ENCODE data around the gene URM1.

Gene URM1

GRCh38 chr9:128385496-128386460 is 14.6 kb downstream of the URM1 start:
- DNase-seq (ENCODE audit: low spot score) = no peak

DNA sequence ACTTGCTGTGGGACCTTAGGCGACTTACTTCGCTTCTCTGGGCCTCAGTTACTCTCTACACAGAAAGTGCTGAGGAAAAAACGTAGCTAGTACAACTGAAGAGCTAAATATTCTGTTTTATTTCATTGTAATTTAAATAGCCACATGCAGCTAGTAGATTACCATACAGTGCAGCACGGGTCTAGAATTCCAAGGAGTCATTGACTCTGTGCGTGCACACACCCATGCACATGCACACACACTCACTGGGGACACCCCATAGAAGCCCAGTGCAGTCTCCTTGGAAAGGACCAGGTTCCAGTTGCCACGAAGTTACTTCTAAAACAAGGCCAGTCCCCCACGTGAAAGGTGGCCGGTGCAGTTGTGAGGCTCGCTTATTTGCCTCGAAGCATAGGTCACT is 17.0 kb downstream of the URM1 start:
- no peak for DNase-seq (ENCODE audit: low spot score)

GRCh38 chr9:128389395-128390149 is 18.4 kb downstream of the URM1 start:
- no peak for DNase-seq (ENCODE audit: low spot score)

GRCh38 chr9:128390150-128390812 is 19.1 kb downstream of the URM1 start:
- DNase-seq (ENCODE audit: low spot score) = no peak

- DNase-seq (ENCODE audit: low spot score) = no peak
Observed at GRCh38 chr9:128390813-128391711, 19.9 kb downstream of the URM1 start.

GRCh38 chr9:128391956-128392301 is 20.8 kb downstream of the URM1 start:
- no peak for DNase-seq (ENCODE audit: low spot score)

DNA sequence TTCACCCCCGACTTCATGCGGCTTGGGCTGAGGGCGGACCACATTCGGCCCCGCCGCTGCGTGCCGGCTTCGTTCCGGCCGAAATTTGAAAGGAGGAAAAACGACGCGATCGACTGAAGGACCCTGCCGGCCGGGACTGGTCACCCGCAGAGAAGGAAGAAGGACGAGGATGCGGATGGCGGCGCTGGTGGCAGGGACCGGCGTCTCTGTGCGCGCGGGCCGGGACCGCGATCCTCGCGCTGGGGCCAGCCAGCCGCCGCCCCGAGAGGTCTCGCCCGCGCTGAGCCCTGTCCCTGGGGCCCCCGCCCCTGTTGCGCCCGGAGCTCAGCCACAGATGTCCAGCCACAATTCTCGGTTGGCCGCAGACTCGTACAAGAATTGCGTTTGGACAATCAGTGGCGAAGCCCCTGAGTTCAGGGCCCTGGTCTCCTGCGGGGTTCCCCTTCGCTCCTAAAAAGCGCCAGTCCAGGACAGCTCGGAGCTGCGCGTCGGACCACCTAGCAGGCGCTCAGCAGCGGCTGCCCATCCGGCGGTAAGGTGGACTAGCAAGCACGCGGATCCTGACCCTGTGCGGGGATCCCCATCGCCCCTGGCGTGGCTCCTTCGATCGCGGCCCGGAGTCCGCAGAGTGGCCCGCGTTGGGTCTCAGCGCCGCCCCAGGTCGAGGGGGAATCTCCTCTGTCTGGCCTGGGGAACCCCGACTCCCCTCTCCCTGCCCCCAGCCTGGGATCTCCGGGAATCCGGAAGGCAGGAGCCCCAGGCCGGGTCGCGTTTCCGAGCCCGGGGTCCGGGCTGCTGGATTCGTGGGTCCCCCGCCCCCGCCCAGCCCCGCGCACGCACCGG is 21.3 kb downstream of the URM1 start:
- no peak for DNase-seq (ENCODE audit: low spot score)

GRCh38 chr9:128393145-128393775 is 22.1 kb downstream of the URM1 start:
- DNase-seq (ENCODE audit: low spot score) = no peak

GRCh38 chr9:128393970-128394369 is 22.8 kb downstream of the URM1 start:
- DNase-seq (ENCODE audit: low spot score) = no peak

DNA sequence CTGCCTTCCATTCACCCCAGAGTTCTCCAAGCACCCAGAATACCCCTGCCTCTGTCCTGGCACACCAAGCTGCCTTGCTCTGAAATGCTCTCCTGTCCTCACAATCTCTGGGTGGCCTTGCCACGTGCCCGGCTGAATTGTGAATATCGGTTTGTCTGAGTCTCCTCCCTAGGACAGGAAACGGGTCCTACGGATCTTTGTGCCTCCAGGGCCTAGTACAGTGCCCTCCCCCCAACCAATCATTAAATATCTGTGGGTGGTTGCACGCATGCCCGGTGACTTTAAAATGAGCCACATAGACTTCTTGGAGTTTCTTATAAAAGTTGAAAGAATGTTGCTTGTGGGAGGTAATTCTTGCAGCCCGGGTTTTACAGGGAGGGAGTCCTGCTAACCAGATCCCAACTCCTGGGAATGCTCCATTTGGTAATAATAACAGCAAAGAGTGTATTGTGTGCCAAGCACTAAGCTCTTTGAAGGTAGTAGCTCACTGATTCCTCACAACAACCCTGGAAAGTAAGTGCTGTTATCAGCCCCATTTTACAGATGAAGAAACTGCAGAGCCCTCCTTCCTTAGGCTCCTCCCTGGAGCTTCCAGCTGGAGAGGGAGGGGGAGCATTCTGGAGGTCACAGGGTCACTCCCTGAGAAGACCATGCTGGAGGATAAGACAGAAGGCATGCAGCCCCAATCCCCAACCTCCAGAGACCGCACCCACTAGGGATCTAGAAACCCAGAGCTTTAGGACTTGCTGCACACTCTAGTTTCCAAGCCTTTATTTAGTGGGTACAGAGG is 23.4 kb downstream of the URM1 start:
- DNase-seq (ENCODE audit: low spot score) = no peak

DNA sequence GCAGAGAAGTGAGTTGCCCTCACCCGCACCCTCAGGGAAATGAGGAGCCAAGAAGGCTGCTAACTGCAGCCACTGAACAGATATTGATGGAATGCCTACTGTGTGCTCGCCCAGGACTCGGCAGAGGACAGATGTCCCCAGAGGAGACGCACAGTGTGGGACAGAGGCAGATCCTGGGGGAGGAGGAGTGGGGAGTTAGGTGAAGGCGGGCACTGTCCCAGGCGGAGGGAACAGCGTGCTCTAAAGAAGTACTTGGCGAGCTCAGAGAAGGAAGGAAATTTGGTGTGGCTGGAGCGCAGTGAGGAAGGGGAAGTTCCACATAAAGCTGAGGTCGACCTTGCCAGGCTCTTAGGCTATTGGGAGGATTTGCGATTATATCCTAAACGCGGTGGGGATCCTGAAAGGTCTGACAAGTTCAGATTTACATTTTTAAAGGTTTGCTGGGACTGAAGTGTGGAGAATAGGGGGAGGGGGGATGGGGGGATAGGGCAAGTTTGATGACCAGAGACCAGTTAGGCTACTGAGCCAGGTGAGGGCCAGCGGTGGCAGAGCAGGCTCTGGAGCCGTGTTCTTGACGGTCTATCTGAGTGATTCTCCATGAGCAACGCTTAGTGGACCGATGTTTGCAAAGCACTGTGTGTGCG is 25.9 kb downstream of the URM1 start:
- DNase-seq (ENCODE audit: low spot score) = no peak

DNA sequence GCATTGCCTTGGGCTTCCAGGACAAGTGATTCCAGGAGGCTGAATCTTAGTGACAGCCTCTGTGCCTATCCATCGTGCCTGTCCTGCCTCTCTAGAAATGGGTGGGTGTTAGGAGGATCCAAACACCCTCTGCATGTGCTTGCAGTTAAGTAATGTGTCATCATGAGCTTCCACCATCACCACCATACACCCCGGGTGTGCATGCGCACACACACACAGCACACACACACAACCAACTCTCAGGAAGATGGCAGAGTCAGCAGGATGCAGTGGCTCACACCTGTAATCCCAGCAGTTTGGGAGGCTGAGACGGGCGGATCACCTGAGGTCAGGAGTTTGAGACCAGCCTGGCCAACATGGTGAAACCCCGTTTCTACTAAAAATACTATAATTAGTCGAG is 26.7 kb downstream of the URM1 start:
- no peak for DNase-seq (ENCODE audit: low spot score)

- no peak for DNase-seq (ENCODE audit: low spot score)
Observed at GRCh38 chr9:128399861-128400260, 28.7 kb downstream of the URM1 start.

DNA sequence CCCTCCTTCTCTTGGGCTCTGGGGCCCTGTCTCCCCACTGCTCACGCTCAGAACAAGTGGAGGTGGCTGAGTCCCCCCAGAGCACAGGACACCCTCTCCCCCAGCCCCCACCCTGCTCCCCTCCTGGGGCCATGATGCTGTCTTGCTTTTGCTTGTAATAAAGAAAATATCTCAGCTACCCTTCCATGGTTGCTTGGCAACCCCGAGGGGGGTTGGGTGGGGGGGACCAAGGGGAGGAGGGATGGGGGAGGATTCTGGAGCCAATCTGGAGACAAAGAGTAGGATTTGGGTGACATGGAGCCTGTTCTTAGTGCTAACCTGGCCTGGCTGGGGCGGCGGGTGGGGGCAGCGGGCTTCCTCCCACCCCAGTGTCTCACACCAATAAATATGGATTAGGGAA is 33.4 kb downstream of the URM1 start:
- DNase-seq (ENCODE audit: low spot score) = no peak

DNA sequence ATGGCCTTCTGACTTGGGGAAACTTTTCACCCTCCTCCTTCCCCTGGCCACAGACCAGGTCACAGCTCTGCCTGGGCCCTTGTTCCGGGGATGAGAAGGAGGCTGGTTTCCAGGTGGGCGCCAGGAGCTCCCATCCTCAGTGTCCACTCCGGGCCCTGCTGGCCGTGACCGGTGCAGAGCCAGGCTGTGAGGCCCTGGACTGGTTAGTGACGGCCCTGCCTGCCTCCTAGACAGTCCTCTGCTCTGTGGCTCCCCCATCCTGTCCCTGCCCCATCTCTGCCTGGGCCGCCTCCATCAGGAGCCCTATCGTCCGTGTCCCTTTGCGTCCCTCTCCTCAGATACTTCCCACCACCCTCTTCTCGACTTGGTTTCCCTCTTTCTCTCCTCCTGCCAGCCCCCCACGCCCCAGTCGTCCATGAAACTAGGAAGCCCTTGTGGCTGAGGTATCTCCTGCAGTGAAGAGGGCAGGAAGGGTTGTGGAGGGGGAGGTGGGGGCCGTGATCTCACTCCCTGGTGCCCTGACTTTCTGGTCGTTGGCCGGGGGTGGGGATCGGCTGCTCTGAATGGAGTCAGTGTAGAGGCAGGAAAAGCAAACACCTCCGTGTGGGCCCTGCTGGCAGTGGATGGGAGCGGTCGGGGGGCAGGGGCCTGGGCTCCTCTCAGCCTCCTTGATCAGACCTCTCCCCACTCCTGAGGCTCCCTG is 34.1 kb downstream of the URM1 start:
- DNase-seq (ENCODE audit: low spot score) = no peak

GRCh38 chr9:128405780-128406171 is 34.6 kb downstream of the URM1 start:
- no peak for DNase-seq (ENCODE audit: low spot score)

DNA sequence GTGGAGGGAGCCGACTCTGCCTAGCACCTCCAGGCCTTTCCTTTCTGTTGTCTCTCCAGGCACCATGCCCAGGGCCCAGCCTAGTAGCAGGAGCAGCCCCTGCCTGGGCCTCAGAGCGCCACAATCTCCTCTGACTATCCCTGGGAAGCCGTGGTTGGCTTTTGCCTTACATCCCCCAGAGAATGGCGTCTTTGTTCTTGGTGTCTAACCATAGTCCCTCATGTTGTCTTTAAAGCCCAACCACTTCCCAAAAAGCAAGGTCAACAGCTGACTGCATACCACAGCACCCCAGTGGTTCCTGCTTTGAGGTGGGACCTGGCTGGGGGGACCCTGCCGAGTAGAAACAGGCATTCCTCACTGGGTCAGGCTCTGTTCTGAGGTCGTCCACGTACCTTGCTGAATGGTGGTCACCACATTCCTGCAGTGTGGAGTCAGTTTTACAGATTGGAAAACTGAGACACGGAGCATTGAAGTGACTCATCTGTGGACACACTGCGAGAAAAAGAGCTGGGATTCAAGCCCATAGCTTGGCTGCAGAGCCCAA is 35.7 kb downstream of the URM1 start:
- no peak for DNase-seq (ENCODE audit: low spot score)

DNA sequence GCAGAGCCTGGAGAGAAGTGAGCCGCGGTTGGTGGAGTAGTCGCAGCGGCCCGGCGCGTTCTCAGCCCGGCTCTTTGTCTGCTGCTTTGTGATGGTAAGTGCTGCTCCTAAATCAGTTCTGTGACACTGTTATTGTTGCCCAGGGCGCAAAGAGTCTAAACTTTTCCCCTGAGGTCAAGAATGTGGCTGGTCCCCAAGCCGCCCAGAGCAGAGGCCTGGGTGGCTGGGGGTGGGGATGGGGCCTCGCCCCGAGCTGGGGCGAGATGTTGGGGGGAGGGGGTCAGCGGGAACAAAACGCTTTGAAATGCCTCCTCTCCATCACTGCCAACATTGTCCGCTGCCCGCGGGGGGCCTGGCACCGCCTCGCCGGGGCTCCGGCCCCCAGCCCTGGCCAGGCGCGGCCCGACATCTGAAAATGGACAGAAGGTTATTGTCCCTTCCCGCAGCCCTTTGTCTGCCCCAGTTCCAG is 37.8 kb downstream of the URM1 start:
- DNase-seq (ENCODE audit: low spot score) = no peak

All from AG08395 (cell line).